Measurements from ENCODE around the gene EXOC4.

The EXOC4 gene

GRCh38 chr7:133980804-133981203 lies 727.9 kb downstream of the EXOC4 start:
- Histone ChIP-seq H3K36me3 (replicated peaks in 1 of 2; ENCODE audit: control insufficient read depth in 2 of 2, insufficient read depth in 2 of 2, low read length in 2 of 2) (no peaks in the 10 kb centered on the region), H3K18ac (ENCODE audit: low read length) (no peak overlapping the region), H2BK5ac (ENCODE audit: low read length) (no peak overlapping the region), H3K4ac (ENCODE audit: low read length) (no peak overlapping the region), H3K9me3 (replicated peaks in 1 of 2; ENCODE audit: control insufficient read depth in 2 of 2, insufficient read depth in 1 of 2, low read depth in 1 of 2, low read length in 2 of 2) (peaks cover 0 to 8% of the 10 kb centered on the region in 2 donors), H3K4me1 (ENCODE audit: control insufficient read depth in 2 of 2, insufficient read depth in 1 of 2, low read depth in 1 of 2, low read length in 2 of 2) (peaks cover 11 to 18% of the 10 kb centered on the region in 2 donors), H3K9ac (ENCODE audit: low read depth, low read length, poor library complexity) (no peak overlapping the region), H2BK15ac (ENCODE audit: low read length) (no peak overlapping the region), H3K79me1 (ENCODE audit: low read depth, low read length) (no peaks in the 10 kb centered on the region), H2BK12ac (ENCODE audit: low read length) (no peak overlapping the region), H2AFZ (ENCODE audit: low read length) (no peak overlapping the region), H4K91ac (ENCODE audit: low read depth, low read length, poor library complexity) (no peak overlapping the region), H2BK120ac (ENCODE audit: low read depth, low read length) (no peak overlapping the region), H4K8ac (ENCODE audit: low read depth, low read length) (no peak overlapping the region), H3K4me3 (ENCODE audit: low read length in 2 of 2) (no peak overlapping the region), H3K14ac (ENCODE audit: low read length) (no peak overlapping the region), H3K27ac (replicated peaks; ENCODE audit: low read length) (no peak overlapping the region), H2AK5ac (ENCODE audit: low read depth, low read length) (no peak overlapping the region), H3K27me3 (ENCODE audit: control insufficient read depth in 3 of 3, insufficient read depth in 3 of 3, low read depth in 1 of 3, low read length in 3 of 3) (no peaks in the 10 kb centered on the region), H3K4me2 (ENCODE audit: insufficient read depth, low read length, poor library complexity, severe bottlenecking) (no peak overlapping the region), H3K23ac (ENCODE audit: low read depth, low read length, poor library complexity) (no peak overlapping the region)
- no peak for DNase-seq (ENCODE audit: low spot score)
- no CpG with 5 or more reads among the region's 1 CpG for WGBS, 2 donors (ENCODE audit: extremely low coverage in 2 of 2, insufficient read length in 2 of 2, insufficient replicate concordance in 1 of 2)

GRCh38 chr7:133983685-133984419 lies 731.0 kb downstream of the EXOC4 start:
- Histone ChIP-seq H3K4me2 (ENCODE audit: insufficient read depth, low read length, poor library complexity, severe bottlenecking) (no peak overlapping the region), H2BK15ac (ENCODE audit: low read length) (no peak overlapping the region), H3K9ac (ENCODE audit: low read depth, low read length, poor library complexity) (no peak overlapping the region), H2AK5ac (ENCODE audit: low read depth, low read length) (no peak overlapping the region), H3K14ac (ENCODE audit: low read length) (no peak overlapping the region), H3K18ac (ENCODE audit: low read length) (no peak overlapping the region), H4K8ac (ENCODE audit: low read depth, low read length) (no peak overlapping the region), H2AFZ (ENCODE audit: low read length) (peak overlapping the region; percentile 37), H2BK5ac (ENCODE audit: low read length) (no peak overlapping the region), H4K91ac (ENCODE audit: low read depth, low read length, poor library complexity) (no peak overlapping the region), H3K27me3 (ENCODE audit: control insufficient read depth in 3 of 3, insufficient read depth in 3 of 3, low read depth in 1 of 3, low read length in 3 of 3) (no peaks in the 10 kb centered on the region), H3K9me3 (replicated peaks in 1 of 2; ENCODE audit: control insufficient read depth in 2 of 2, insufficient read depth in 1 of 2, low read depth in 1 of 2, low read length in 2 of 2) (peaks cover 0 to 8% of the 10 kb centered on the region in 2 donors), H3K4me3 (ENCODE audit: low read length in 2 of 2) (no peak overlapping the region), H3K79me1 (ENCODE audit: low read depth, low read length) (no peaks in the 10 kb centered on the region), H3K4me1 (ENCODE audit: control insufficient read depth in 2 of 2, insufficient read depth in 1 of 2, low read depth in 1 of 2, low read length in 2 of 2) (peaks cover 11% of the 10 kb centered on the region in 2 donors), H3K36me3 (replicated peaks in 1 of 2; ENCODE audit: control insufficient read depth in 2 of 2, insufficient read depth in 2 of 2, low read length in 2 of 2) (no peaks in the 10 kb centered on the region), H3K4ac (ENCODE audit: low read length) (no peak overlapping the region), H2BK12ac (ENCODE audit: low read length) (no peak overlapping the region), H3K27ac (replicated peaks; ENCODE audit: low read length) (peak overlapping the region; percentile 48), H2BK120ac (ENCODE audit: low read depth, low read length) (no peak overlapping the region), H3K23ac (ENCODE audit: low read depth, low read length, poor library complexity) (no peak overlapping the region)
- WGBS, 2 donors (ENCODE audit: extremely low coverage in 2 of 2, insufficient read length in 2 of 2, insufficient replicate concordance in 1 of 2), result no CpG with 5 or more reads among the region's 6 CpGs
- DNase-seq (ENCODE audit: low spot score), result no peak

GRCh38 chr7:133985300-133985699 lies 732.4 kb downstream of the EXOC4 start:
- no peak overlapping the region for H3K14ac ChIP-seq (ENCODE audit: low read length)
- no peaks in the 10 kb centered on the region for H3K79me1 ChIP-seq (ENCODE audit: low read depth, low read length)
- H3K27me3 ChIP-seq (ENCODE audit: control insufficient read depth in 3 of 3, insufficient read depth in 3 of 3, low read depth in 1 of 3, low read length in 3 of 3), result no peaks in the 10 kb centered on the region
- H3K4me2 ChIP-seq (ENCODE audit: insufficient read depth, low read length, poor library complexity, severe bottlenecking), result no peak overlapping the region
- H2AFZ ChIP-seq (ENCODE audit: low read length), result no peak overlapping the region
- H2BK5ac ChIP-seq (ENCODE audit: low read length), result no peak overlapping the region
- peaks cover 9 to 11% of the 10 kb centered on the region in 2 donors for H3K4me1 ChIP-seq (ENCODE audit: control insufficient read depth in 2 of 2, insufficient read depth in 1 of 2, low read depth in 1 of 2, low read length in 2 of 2)
- no peak overlapping the region for H3K9ac ChIP-seq (ENCODE audit: low read depth, low read length, poor library complexity)
- no peak for DNase-seq (ENCODE audit: low spot score)
- H4K8ac ChIP-seq (ENCODE audit: low read depth, low read length), result no peak overlapping the region
- H2BK120ac ChIP-seq (ENCODE audit: low read depth, low read length), result no peak overlapping the region
- H3K36me3 ChIP-seq (replicated peaks in 1 of 2; ENCODE audit: control insufficient read depth in 2 of 2, insufficient read depth in 2 of 2, low read length in 2 of 2), result no peaks in the 10 kb centered on the region
- H2AK5ac ChIP-seq (ENCODE audit: low read depth, low read length), result no peak overlapping the region
- H2BK12ac ChIP-seq (ENCODE audit: low read length), result no peak overlapping the region
- no CpG with 5 or more reads among the region's 1 CpG for WGBS, 2 donors (ENCODE audit: extremely low coverage in 2 of 2, insufficient read length in 2 of 2, insufficient replicate concordance in 1 of 2)
- no peak overlapping the region for H4K91ac ChIP-seq (ENCODE audit: low read depth, low read length, poor library complexity)
- H3K4me3 ChIP-seq (ENCODE audit: low read length in 2 of 2), result no peak overlapping the region
- no peak overlapping the region for H2BK15ac ChIP-seq (ENCODE audit: low read length)
- H3K23ac ChIP-seq (ENCODE audit: low read depth, low read length, poor library complexity), result no peak overlapping the region
- H3K9me3 ChIP-seq (replicated peaks in 1 of 2; ENCODE audit: control insufficient read depth in 2 of 2, insufficient read depth in 1 of 2, low read depth in 1 of 2, low read length in 2 of 2), result peaks cover 0 to 8% of the 10 kb centered on the region in 2 donors
- no peak overlapping the region for H3K27ac ChIP-seq (replicated peaks; ENCODE audit: low read length)
- no peak overlapping the region for H3K18ac ChIP-seq (ENCODE audit: low read length)
- H3K4ac ChIP-seq (ENCODE audit: low read length), result no peak overlapping the region

DNA sequence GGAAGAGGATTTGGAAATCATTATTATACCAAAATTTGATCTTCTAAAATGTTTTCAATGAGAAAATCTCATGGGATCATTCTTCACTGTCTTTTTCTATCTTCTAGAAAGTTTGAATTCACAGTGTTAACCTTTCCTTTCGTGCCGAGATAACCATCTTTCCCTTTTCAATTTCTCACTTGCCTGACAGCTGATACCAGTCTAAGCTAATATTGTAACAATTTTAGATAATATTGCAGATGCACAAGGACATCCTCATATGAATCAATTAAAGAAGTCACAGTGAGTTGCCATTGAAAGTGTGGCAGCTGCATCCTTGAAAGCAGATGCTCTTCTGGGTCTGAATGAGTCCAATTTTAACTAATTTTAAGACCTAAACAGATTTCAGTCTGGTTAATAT lies 734.7 kb downstream of the EXOC4 start:
- no peak overlapping the region for H3K27ac ChIP-seq (replicated peaks; ENCODE audit: low read length)
- H3K9me3 ChIP-seq (replicated peaks in 1 of 2; ENCODE audit: control insufficient read depth in 2 of 2, insufficient read depth in 1 of 2, low read depth in 1 of 2, low read length in 2 of 2), result peaks cover 0 to 8% of the 10 kb centered on the region in 2 donors
- H4K8ac ChIP-seq (ENCODE audit: low read depth, low read length), result no peak overlapping the region
- no peaks in the 10 kb centered on the region for H3K27me3 ChIP-seq (ENCODE audit: control insufficient read depth in 3 of 3, insufficient read depth in 3 of 3, low read depth in 1 of 3, low read length in 3 of 3)
- H3K79me1 ChIP-seq (ENCODE audit: low read depth, low read length), result no peaks in the 10 kb centered on the region
- H3K23ac ChIP-seq (ENCODE audit: low read depth, low read length, poor library complexity), result no peak overlapping the region
- WGBS, 2 donors (ENCODE audit: extremely low coverage in 2 of 2, insufficient read length in 2 of 2, insufficient replicate concordance in 1 of 2), result no CpG with 5 or more reads among the region's 2 CpGs
- no peak overlapping the region for H3K4me3 ChIP-seq (ENCODE audit: low read length in 2 of 2)
- H3K4me1 ChIP-seq (ENCODE audit: control insufficient read depth in 2 of 2, insufficient read depth in 1 of 2, low read depth in 1 of 2, low read length in 2 of 2), result peaks cover 9 to 11% of the 10 kb centered on the region in 2 donors
- H3K9ac ChIP-seq (ENCODE audit: low read depth, low read length, poor library complexity), result no peak overlapping the region
- H2BK12ac ChIP-seq (ENCODE audit: low read length), result no peak overlapping the region
- H3K4ac ChIP-seq (ENCODE audit: low read length), result no peak overlapping the region
- H3K4me2 ChIP-seq (ENCODE audit: insufficient read depth, low read length, poor library complexity, severe bottlenecking), result no peak overlapping the region
- H2AFZ ChIP-seq (ENCODE audit: low read length), result no peak overlapping the region
- no peak for DNase-seq (ENCODE audit: low spot score)
- no peak overlapping the region for H4K91ac ChIP-seq (ENCODE audit: low read depth, low read length, poor library complexity)
- no peak overlapping the region for H2BK15ac ChIP-seq (ENCODE audit: low read length)
- H2BK120ac ChIP-seq (ENCODE audit: low read depth, low read length), result no peak overlapping the region
- no peak overlapping the region for H2BK5ac ChIP-seq (ENCODE audit: low read length)
- no peaks in the 10 kb centered on the region for H3K36me3 ChIP-seq (replicated peaks in 1 of 2; ENCODE audit: control insufficient read depth in 2 of 2, insufficient read depth in 2 of 2, low read length in 2 of 2)
- no peak overlapping the region for H2AK5ac ChIP-seq (ENCODE audit: low read depth, low read length)
- no peak overlapping the region for H3K18ac ChIP-seq (ENCODE audit: low read length)
- no peak overlapping the region for H3K14ac ChIP-seq (ENCODE audit: low read length)
